Measurements from ENCODE around the gene ARHGAP24. TPM values are rescaled to one million over a fixed set of nuclear protein-coding genes. Genes with fewer than 3 reads are reported as not detected.

The ARHGAP24 gene
- polyA plus RNA-seq, 3 donors, result 12.5 to 32.0 (median 18.8) TPM

DNA sequence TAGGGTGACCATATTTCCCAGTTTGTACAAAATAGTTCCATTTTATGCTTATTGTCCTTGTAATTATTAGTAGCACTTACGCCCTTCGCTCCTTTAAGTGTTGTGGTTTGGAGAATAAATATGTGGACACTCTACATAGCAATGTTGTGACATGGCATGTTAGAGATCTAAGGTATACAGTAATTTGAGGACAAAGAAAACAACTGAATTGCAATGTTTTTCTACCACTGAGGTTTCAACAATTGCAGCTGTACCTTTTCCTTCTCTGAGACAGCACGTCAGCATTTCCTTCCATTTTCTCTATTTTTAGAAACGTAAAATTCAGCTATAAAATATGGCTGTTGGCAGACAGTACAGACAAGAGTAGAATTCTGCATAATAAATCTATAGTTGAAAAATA, 561.8 kb downstream of the ARHGAP24 start:
- no peaks in the 10 kb centered on the region for H3K79me2 ChIP-seq (ENCODE audit: insufficient read depth, low read length)
- H3K36me3 ChIP-seq (replicated peaks in 1 of 2; ENCODE audit: control insufficient read depth in 1 of 2, insufficient read depth in 2 of 2, low read length in 2 of 2), result no peaks in the 10 kb centered on the region
- no peak overlapping the region for H3K27ac Mint-ChIP-seq
- H3K4me1 Mint-ChIP-seq, result peaks cover 44% of the 10 kb centered on the region
- no peak overlapping the region for H3K4me3 ChIP-seq (replicated peaks in 1 of 3; ENCODE audit: low read depth in 2 of 3, low read length in 3 of 3)
- H3K9ac ChIP-seq (ENCODE audit: insufficient read depth, low read length, poor library complexity, severe bottlenecking), result no peak overlapping the region
- no peaks in the 10 kb centered on the region for H3K27me3 ChIP-seq (ENCODE audit: control insufficient read depth in 2 of 2, insufficient read depth in 2 of 2, low read length in 2 of 2)
- no peaks in the 10 kb centered on the region for H3K36me3 Mint-ChIP-seq
- WGBS (ENCODE audit: insufficient coverage), result no CpG with 5 or more reads among the region's 4 CpGs
- no peaks in the 10 kb centered on the region for H4K20me1 ChIP-seq (ENCODE audit: insufficient read depth, low read length)
- intact Hi-C loops (cut with micrococcal nuclease), result no loop called here
- H3K9me3 Mint-ChIP-seq, result peaks cover 0 to 3% (median 0%) of the 10 kb centered on the region in 7 donors
- no peaks in the 10 kb centered on the region for H3K9me3 ChIP-seq (replicated peaks in 1 of 2; ENCODE audit: control insufficient read depth in 1 of 2, insufficient read depth in 1 of 2, low read length in 2 of 2)
- H3K4me3 Mint-ChIP-seq, result no peak overlapping the region
- H3K27me3 Mint-ChIP-seq (ENCODE audit: low read depth in 3 of 3), result no peaks in the 10 kb centered on the region
- H3K27ac ChIP-seq (ENCODE audit: low read depth in 1 of 2, low read length in 2 of 2), result no peak overlapping the region
- no peak overlapping the region for H2AFZ ChIP-seq (ENCODE audit: insufficient read depth, low read depth, low read length, poor library complexity, severe bottlenecking)
- peaks cover 21 to 23% of the 10 kb centered on the region in 2 donors for H3K4me1 ChIP-seq (ENCODE audit: control insufficient read depth in 1 of 2, insufficient read depth in 2 of 2, low read length in 2 of 2)
- TF ChIP-seq, protein P1, sequence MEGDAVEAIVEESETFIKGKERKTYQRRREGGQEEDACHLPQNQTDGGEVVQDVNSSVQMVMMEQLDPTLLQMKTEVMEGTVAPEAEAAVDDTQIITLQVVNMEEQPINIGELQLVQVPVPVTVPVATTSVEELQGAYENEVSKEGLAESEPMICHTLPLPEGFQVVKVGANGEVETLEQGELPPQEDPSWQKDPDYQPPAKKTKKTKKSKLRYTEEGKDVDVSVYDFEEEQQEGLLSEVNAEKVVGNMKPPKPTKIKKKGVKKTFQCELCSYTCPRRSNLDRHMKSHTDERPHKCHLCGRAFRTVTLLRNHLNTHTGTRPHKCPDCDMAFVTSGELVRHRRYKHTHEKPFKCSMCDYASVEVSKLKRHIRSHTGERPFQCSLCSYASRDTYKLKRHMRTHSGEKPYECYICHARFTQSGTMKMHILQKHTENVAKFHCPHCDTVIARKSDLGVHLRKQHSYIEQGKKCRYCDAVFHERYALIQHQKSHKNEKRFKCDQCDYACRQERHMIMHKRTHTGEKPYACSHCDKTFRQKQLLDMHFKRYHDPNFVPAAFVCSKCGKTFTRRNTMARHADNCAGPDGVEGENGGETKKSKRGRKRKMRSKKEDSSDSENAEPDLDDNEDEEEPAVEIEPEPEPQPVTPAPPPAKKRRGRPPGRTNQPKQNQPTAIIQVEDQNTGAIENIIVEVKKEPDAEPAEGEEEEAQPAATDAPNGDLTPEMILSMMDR (IDR thresholded peaks at IDR 0.05), result no peak
- no peak for DNase-seq
- no peak overlapping the region for H3K4me2 ChIP-seq (replicated peaks; ENCODE audit: extremely low read depth, low read length, poor library complexity, severe bottlenecking)

- DNase-seq, result no peak
- Histone ChIP-seq H3K9ac (ENCODE audit: insufficient read depth, low read length, poor library complexity, severe bottlenecking) (no peak overlapping the region), H3K36me3 (replicated peaks in 1 of 2; ENCODE audit: control insufficient read depth in 1 of 2, insufficient read depth in 2 of 2, low read length in 2 of 2) (no peaks in the 10 kb centered on the region), H4K20me1 (ENCODE audit: insufficient read depth, low read length) (no peaks in the 10 kb centered on the region), H3K27me3 (ENCODE audit: control insufficient read depth in 2 of 2, insufficient read depth in 2 of 2, low read length in 2 of 2) (no peaks in the 10 kb centered on the region), H3K79me2 (ENCODE audit: insufficient read depth, low read length) (no peaks in the 10 kb centered on the region), H3K4me1 (ENCODE audit: control insufficient read depth in 1 of 2, insufficient read depth in 2 of 2, low read length in 2 of 2) (peaks cover 8 to 10% of the 10 kb centered on the region in 2 donors), H3K27ac (ENCODE audit: low read depth in 1 of 2, low read length in 2 of 2) (no peak overlapping the region), H2AFZ (ENCODE audit: insufficient read depth, low read depth, low read length, poor library complexity, severe bottlenecking) (no peak overlapping the region), H3K9me3 (replicated peaks in 1 of 2; ENCODE audit: control insufficient read depth in 1 of 2, insufficient read depth in 1 of 2, low read length in 2 of 2) (no peaks in the 10 kb centered on the region), H3K4me2 (replicated peaks; ENCODE audit: extremely low read depth, low read length, poor library complexity, severe bottlenecking) (no peak overlapping the region), H3K4me3 (replicated peaks in 1 of 3; ENCODE audit: low read depth in 2 of 3, low read length in 3 of 3) (no peak overlapping the region)
- TF ChIP-seq, protein P1 (IDR thresholded peaks at IDR 0.05), result no peak
- Mint-ChIP-seq H3K27me3 (ENCODE audit: low read depth in 3 of 3) (no peaks in the 10 kb centered on the region), H3K36me3 (no peaks in the 10 kb centered on the region), H3K27ac (no peak overlapping the region), H3K4me3 (no peak overlapping the region), H3K9me3 (peaks cover 0 to 3% (median 0%) of the 10 kb centered on the region in 7 donors), H3K4me1 (peaks cover 31% of the 10 kb centered on the region)
- WGBS (ENCODE audit: insufficient coverage), result no CpG with 5 or more reads among the region's 1 CpG
- intact Hi-C loops (cut with micrococcal nuclease), result no loop called here
These were observed 563.1 kb downstream of the ARHGAP24 start for GRCh38 chr4:86038037-86038436.

Measured in CD14-positive monocyte (primary cell).